Epithelial cell of proximal tubule (primary cell): ENCODE measurements around the gene SFRP5. TPM values are rescaled to one million over a fixed set of nuclear protein-coding genes. Genes with fewer than 3 reads are reported as not detected.

Experiments used
- DNase-seq: peaks from one replicate; pipeline ENCODE4 v3.0.0-alpha.2; 2011; ENCODE audit warnings: low read depth
- H3K4me3 ChIP-seq: 2 replicates; pipeline ENCODE4 v1.5.1; 2011; ENCODE audit warnings: low read depth, mild to moderate bottlenecking, low read length
- total RNA-seq: library from RNA; depleted of rRNA; stranded (reverse); fragments of >200 nt; gene quantifications from 2 replicates; pipeline ENCODE4 v1.2.3, GENCODE V29; 2015
- TF ChIP-seq, protein P1 (sequence below): conservative IDR thresholded peaks from 2 replicates; pipeline ENCODE4 v1.5.1; 2012; ENCODE audit warnings: low read depth, mild to moderate bottlenecking, low read length

SFRP5 gene
- total RNA-seq, 1 donor from 2014 or later, result not detected

DNA sequence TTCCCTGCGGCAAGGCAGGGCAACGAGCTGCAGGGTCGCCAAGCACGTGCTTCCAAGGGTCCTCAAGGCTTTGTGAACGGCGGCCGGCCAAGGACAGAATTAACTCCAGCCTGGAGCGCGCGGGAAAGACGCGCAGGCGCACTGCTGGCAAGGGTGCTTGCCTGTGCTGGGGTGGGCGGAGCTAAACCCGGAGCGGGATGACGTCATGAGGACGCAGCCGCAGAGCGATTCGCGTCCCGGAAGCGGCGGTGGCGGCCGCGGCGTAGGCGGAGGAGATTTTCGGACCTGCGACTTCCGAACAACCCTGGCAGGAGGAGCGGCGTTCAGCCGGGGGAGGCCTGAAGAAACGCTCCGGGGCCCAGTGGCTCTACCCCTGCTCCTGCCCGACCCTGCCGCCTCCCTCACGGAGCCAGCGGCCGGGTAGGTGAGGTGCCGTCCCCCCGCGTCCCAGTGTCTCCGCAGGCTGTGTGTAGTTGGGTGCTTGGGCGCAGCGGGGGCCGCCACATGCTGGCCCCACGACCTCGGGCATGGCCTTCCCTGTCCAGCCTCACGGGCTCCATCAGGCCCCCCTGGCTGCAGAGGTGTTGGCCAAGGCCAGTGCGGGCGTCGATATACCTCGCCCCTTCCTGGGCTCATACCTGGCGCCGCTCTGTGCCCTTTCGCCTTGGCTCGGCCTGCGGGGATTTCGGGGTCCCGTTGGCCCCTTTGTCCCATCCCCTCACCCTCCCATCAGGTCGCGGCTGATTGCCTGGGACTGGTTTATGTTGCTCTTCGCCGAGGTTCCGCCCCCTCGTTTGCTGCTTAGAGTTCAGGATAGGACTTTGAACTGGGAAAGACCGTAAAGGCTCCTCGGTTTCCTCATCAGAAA, 34.7 kb downstream of the SFRP5 start, which contains the start of gene ZFYVE27:
Gene ZFYVE27 (plus strand): TSS at position 227 of the 868 bp plus-strand sequence. CDS start 1,350 bp downstream, outside the sequence.
- peak within 1 kb of the TSS; percentile 96 for H3K4me3 ChIP-seq
- peak; percentile 46 for DNase-seq
- TF ChIP-seq, protein P1, sequence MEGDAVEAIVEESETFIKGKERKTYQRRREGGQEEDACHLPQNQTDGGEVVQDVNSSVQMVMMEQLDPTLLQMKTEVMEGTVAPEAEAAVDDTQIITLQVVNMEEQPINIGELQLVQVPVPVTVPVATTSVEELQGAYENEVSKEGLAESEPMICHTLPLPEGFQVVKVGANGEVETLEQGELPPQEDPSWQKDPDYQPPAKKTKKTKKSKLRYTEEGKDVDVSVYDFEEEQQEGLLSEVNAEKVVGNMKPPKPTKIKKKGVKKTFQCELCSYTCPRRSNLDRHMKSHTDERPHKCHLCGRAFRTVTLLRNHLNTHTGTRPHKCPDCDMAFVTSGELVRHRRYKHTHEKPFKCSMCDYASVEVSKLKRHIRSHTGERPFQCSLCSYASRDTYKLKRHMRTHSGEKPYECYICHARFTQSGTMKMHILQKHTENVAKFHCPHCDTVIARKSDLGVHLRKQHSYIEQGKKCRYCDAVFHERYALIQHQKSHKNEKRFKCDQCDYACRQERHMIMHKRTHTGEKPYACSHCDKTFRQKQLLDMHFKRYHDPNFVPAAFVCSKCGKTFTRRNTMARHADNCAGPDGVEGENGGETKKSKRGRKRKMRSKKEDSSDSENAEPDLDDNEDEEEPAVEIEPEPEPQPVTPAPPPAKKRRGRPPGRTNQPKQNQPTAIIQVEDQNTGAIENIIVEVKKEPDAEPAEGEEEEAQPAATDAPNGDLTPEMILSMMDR, result no peak

DNA sequence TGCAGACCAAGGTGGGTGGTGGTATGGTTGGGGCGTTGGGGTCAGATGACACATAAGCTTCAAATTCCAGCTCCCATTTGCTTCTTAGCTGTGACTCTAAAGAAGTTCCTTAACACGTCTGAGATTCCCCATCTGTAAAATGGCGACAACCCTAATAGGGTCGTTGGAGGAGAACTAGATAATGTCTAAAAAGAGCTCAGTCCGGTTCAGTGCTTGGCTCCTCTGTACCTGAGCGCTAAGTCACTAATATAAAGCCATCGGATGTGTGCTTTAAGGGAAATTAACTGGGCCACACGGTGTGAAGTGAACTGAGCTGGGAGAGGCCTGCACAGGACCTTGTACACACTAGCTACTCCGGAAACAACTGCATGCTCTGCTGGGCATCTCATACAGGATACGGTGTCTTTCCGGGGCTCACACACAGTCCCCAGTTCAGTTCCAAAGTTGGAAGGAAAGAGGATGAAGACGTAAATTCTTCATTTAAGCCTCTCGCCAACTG, 35.3 kb downstream of the SFRP5 start:
- peak overlapping the region; percentile 96 for H3K4me3 ChIP-seq
- TF ChIP-seq, protein P1, result no peak
- no peak for DNase-seq

DNA sequence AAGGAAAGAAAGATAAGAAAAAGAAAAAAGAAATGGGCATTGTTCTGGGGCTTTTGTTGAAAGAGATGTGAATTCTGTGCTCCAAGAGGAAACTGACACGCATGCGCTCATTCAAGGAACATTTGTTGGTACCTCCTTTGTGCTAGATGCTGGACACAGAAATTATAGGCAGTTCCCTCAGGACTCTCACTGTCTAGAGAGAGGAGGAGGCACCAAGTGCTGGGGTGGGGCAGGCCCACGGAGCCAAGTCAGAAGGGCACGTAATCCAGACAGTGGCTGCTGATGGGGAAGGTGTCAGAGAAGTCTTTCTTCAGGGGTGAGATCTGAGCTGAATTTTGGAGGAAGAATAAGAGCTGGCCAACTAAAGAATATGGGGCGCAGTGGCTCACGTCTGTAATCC, 37.8 kb downstream of the SFRP5 start:
- DNase-seq, result no peak
- H3K4me3 ChIP-seq, result no peak overlapping the region
- TF ChIP-seq, protein P1, result no peak

DNA sequence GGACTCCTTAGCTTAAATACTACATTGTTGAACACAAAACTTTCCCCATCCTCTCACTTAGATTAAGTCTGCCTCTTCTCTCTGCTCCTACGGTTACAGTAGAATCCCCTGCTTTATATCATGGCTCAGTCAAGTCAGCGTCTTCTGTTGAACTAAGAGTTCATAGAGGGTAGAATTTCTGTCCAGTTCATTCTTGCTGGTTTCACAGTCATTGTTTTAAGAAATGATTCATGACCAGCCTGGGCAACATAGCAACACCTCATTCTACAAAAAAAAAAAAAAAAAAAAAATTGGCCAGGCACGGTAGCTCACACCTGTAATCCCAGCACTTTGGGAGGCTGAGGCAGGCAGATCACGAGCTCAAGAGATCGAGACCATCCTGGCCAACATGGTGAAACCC, 38.5 kb downstream of the SFRP5 start:
- DNase-seq, result no peak
- TF ChIP-seq, protein P1, result no peak
- H3K4me3 ChIP-seq, result no peak overlapping the region

DNA sequence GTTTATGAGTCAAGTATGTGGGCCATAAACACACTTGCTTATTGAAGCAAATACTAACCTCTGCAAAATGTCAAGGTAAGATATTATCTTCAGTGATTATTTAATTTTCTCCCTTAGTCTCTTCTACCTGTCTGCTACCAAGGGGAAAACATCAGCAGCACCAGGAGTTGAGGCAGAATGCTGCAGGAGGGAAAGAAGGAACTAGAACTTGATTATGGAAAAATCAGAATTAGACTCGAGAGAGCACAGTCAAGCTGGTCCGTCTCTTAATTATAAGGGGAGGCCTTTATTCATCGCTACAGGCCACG, 39.8 kb downstream of the SFRP5 start:
- no peak for DNase-seq
- TF ChIP-seq, protein P1, result no peak
- no peak overlapping the region for H3K4me3 ChIP-seq

DNA sequence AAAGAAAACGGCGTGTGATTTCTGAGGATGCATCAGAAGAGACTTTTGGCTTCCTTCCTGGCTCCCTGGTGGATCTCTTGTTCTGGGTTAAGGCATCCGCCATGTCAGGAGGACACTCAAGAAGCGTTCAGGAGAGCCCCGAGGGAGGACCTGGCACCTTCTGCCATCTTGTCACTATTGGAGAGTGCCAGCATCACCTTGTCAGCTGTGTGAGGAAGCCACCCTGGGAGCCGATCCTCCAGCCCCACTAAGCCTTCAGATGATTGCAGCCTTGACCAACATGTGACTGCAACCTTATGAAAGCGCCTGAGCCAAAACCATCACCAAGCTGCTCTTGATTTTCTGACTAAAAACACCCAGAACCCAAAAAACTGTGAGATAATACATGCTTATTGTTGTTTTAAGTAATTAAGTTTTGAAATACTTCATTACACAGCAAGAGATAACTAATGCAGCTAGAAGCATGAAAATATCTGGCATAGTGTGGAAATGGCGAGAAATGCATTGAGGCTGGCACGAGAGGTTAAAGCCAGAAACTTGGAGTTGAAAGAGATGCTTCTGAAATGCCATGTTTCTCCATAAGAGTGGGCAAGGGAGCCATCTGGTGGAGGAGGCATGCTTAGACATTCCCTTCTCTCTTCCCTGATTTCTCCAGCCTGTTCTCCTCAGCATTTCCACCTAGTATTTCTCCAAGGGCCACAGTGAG, 40.3 kb downstream of the SFRP5 start:
- H3K4me3 ChIP-seq, result no peak overlapping the region
- no peak for DNase-seq
- TF ChIP-seq, protein P1, result peak; percentile 98
